HEK293 (cell line): ENCODE data around the gene ARGLU1.

Experiments used
- CTCF ChIA-PET: fragments of 350-600 bp; formaldehyde crosslinking; extraction: SDS; loops from one replicate; lab custom pipeline; 2021; ENCODE audit warnings: antibody characterized with exemption; lab: Yijun Ruan, JAX
- POLR2A ChIA-PET: fragments of 300-600 bp; formaldehyde crosslinking; extraction: SDS; loops from one replicate; lab custom pipeline; 2020; ENCODE audit warnings: antibody characterized with exemption, inconsistent platforms; lab: Yijun Ruan, JAX
- H3K27ac ChIP-seq: fragments of 200-500 bp; sonication (Bioruptor generic); 2 replicates; pipeline ENCODE4 v1.5.1; 2014; ENCODE audit warnings: low read depth, low read length, control low read depth, inconsistent platforms; ENCODE audit errors: extremely low read depth
- H3K36me3 ChIP-seq, 2 experiments: fragments of 200-500 bp in 1 of 2; sonication (Bioruptor generic) in 1 of 2; 1 replicate in 1 of 2; 2 replicates in 1 of 2; pipeline ENCODE4 v1.5.1; 2014 to 2017; ENCODE audit warnings: inconsistent platforms in 2 of 2, low read length in 2 of 2; ENCODE audit not compliant: control insufficient read depth in 2 of 2, insufficient read depth in 1 of 2
- H3K4me1 ChIP-seq: fragments of 200-500 bp; sonication (Bioruptor generic); 2 replicates; pipeline ENCODE4 v1.5.1; 2014; ENCODE audit warnings: mild to moderate bottlenecking, low read length, inconsistent platforms; ENCODE audit not compliant: control insufficient read depth, insufficient read depth
- H3K4me3 ChIP-seq: 2 replicates; pipeline ENCODE4 v1.5.1; 2011; ENCODE audit warnings: low read depth, mild to moderate bottlenecking, control low read depth, low read length, moderate library complexity
- H3K9me3 ChIP-seq: fragments of 200-500 bp; sonication (Bioruptor generic); 2 replicates; pipeline ENCODE4 v1.5.1; 2014; ENCODE audit warnings: low read depth, low read length, inconsistent platforms; ENCODE audit not compliant: control insufficient read depth, insufficient read depth
- BCL11A ChIP-seq: fragments of 450-650 bp; formaldehyde crosslinking; IDR thresholded peaks from 2 replicates; pipeline ENCODE4 v1.5.1; 2016; ENCODE audit warnings: low read depth, missing biosample characterization, missing genetic modification characterization
- GLI4 ChIP-seq: fragments of 450-650 bp; formaldehyde crosslinking; IDR thresholded peaks from 2 replicates; pipeline ENCODE4 v1.5.1; 2016; ENCODE audit warnings: missing biosample characterization, missing genetic modification characterization
- HOXA7 ChIP-seq: sonication (generic); formaldehyde crosslinking; IDR thresholded peaks from 2 replicates; pipeline ENCODE4 v1.8.1; 2022; ENCODE audit warnings: missing genetic modification reagents, borderline replicate concordance
- HOXD13 ChIP-seq: sonication (generic); formaldehyde crosslinking; IDR thresholded peaks from 2 replicates; pipeline ENCODE4 v1.8.0; 2022; ENCODE audit warnings: missing genetic modification reagents, borderline replicate concordance
- KLF7 ChIP-seq: fragments of 450-650 bp; formaldehyde crosslinking; IDR thresholded peaks from 2 replicates; pipeline ENCODE4 v1.5.1; 2016; ENCODE audit warnings: missing biosample characterization, missing genetic modification characterization, borderline replicate concordance
- REPIN1 ChIP-seq: fragments of 450-650 bp; formaldehyde crosslinking; IDR thresholded peaks from 2 replicates; pipeline ENCODE4 v1.5.1; 2017; ENCODE audit warnings: missing biosample characterization, missing genetic modification characterization, low read depth
- ZFP69B ChIP-seq: fragments of 450-650 bp; formaldehyde crosslinking; IDR thresholded peaks from 2 replicates; pipeline ENCODE4 v1.5.1; 2016; ENCODE audit warnings: missing biosample characterization, missing genetic modification characterization
- ZNF211 ChIP-seq: fragments of 450-650 bp; formaldehyde crosslinking; IDR thresholded peaks from 2 replicates; pipeline ENCODE4 v1.5.1; 2016; ENCODE audit warnings: low read depth, missing biosample characterization, missing genetic modification characterization
- ZNF214 ChIP-seq: fragments of 450-650 bp; formaldehyde crosslinking; IDR thresholded peaks from 2 replicates; pipeline ENCODE4 v1.5.1; 2017; ENCODE audit warnings: missing biosample characterization, mild to moderate bottlenecking, missing genetic modification characterization, borderline replicate concordance
- ZNF394 ChIP-seq: fragments of 450-650 bp; formaldehyde crosslinking; IDR thresholded peaks from 2 replicates; pipeline ENCODE4 v1.5.1; 2016; ENCODE audit warnings: missing biosample characterization, missing genetic modification characterization, mild to moderate bottlenecking, moderate library complexity, borderline replicate concordance
- ZNF530 ChIP-seq: fragments of 450-650 bp; formaldehyde crosslinking; IDR thresholded peaks from 2 replicates; pipeline ENCODE4 v1.5.1; 2016; ENCODE audit warnings: low read depth, missing biosample characterization, missing genetic modification characterization
- ZNF664 ChIP-seq: fragments of 450-650 bp; formaldehyde crosslinking; IDR thresholded peaks from 2 replicates; pipeline ENCODE4 v1.5.1; 2016; ENCODE audit warnings: missing biosample characterization, missing genetic modification characterization
- ZSCAN30 ChIP-seq: fragments of 450-650 bp; IDR thresholded peaks from 2 replicates; pipeline ENCODE4 v1.5.1; 2018; ENCODE audit warnings: missing biosample characterization, mild to moderate bottlenecking, missing genetic modification characterization, moderate library complexity
- TF ChIP-seq, protein P1 (sequence below): fragments of 450-650 bp; formaldehyde crosslinking; IDR thresholded peaks from 2 replicates; pipeline ENCODE4 v1.5.1; 2016; ENCODE audit warnings: missing biosample characterization, missing genetic modification characterization
- TF ChIP-seq, protein P2 (sequence below): fragments of 450-650 bp; formaldehyde crosslinking; IDR thresholded peaks from 2 replicates; pipeline ENCODE4 v1.5.1; 2016; ENCODE audit warnings: missing biosample characterization, missing genetic modification characterization
- TF ChIP-seq, protein P3 (sequence below): fragments of 450-650 bp; formaldehyde crosslinking; IDR thresholded peaks from 2 replicates; pipeline ENCODE4 v1.5.0; 2017; ENCODE audit warnings: missing biosample characterization, missing genetic modification characterization, borderline replicate concordance
- TF ChIP-seq, protein P4 (sequence below): fragments of 450-650 bp; formaldehyde crosslinking; IDR thresholded peaks from 2 replicates; pipeline ENCODE4 v1.5.1; 2016; ENCODE audit warnings: missing biosample characterization, missing genetic modification characterization
- TF ChIP-seq, protein P5 (sequence below): fragments of 450-650 bp; formaldehyde crosslinking; IDR thresholded peaks from 2 replicates; pipeline ENCODE4 v1.5.1; 2016; ENCODE audit warnings: missing biosample characterization, missing genetic modification characterization
- TF ChIP-seq, protein P6 (sequence below): fragments of 450-650 bp; formaldehyde crosslinking; IDR thresholded peaks from 2 replicates; pipeline ENCODE4 v1.5.1; 2016; ENCODE audit warnings: missing biosample characterization, missing genetic modification characterization

The ARGLU1 gene

DNA sequence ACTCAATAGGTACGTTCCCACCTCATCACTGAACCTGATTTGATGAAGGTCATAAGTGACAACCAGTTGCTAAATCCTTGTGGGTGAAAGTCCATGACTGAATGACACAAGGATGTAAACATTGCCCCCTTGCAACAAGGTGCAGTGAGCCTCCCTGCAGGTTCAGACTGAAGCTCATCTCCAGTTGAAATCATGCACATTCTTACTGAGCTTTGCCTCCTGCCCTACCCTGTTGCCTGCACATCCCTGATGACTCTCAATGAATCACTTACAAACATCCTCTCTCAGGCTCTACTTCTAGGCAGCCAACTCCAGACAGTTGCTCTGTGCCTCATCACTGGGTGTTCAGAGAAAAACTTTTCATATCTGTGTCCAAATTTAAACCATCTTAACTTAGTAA is 42.5 kb upstream of the ARGLU1 start (continued):
- TF ChIP-seq GLI4 (tag by site-specific recombination) (no peak), REPIN1 (no peak), ZNF664 (tag by site-specific recombination) (no peak)
- TF ChIP-seq, protein P1, sequence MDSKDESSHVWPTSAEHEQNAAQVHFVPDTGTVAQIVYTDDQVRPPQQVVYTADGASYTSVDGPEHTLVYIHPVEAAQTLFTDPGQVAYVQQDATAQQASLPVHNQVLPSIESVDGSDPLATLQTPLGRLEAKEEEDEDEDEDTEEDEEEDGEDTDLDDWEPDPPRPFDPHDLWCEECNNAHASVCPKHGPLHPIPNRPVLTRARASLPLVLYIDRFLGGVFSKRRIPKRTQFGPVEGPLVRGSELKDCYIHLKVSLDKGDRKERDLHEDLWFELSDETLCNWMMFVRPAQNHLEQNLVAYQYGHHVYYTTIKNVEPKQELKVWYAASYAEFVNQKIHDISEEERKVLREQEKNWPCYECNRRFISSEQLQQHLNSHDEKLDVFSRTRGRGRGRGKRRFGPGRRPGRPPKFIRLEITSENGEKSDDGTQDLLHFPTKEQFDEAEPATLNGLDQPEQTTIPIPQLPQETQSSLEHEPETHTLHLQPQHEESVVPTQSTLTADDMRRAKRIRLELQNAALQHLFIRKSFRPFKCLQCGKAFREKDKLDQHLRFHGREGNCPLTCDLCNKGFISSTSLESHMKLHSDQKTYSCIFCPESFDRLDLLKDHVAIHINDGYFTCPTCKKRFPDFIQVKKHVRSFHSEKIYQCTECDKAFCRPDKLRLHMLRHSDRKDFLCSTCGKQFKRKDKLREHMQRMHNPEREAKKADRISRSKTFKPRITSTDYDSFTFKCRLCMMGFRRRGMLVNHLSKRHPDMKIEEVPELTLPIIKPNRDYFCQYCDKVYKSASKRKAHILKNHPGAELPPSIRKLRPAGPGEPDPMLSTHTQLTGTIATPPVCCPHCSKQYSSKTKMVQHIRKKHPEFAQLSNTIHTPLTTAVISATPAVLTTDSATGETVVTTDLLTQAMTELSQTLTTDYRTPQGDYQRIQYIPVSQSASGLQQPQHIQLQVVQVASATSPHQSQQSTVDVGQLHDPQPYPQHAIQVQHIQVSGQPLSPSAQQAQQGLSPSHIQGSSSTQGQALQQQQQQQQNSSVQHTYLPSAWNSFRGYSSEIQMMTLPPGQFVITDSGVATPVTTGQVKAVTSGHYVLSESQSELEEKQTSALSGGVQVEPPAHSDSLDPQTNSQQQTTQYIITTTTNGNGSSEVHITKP (tag by site-specific recombination), result no peak

DNA sequence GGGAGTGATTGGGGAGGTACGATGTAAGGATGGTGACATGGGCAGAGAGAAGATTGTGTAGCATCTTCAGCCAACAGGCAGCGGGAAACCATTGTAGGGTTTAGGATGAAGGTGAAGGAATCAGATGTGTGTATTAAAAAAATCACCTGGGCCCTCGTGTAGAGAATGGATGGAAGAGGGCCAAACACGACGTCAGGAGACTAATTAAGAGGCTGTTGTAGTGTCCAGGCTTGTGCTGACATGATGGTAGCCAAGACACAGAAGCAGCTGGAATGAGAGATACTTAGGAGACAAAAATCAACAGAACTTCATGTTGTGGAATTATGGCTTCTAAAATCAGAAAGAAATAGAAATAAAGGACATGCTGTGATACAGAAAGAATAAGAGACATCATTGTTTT is 41.2 kb upstream of the ARGLU1 start:
- POLR2A ChIA-PET, result no interaction called here
- H3K9me3 ChIP-seq, result no peaks in the 10 kb centered on the region
- CTCF ChIA-PET, result interaction anchor here (0.6 to 2.5 kb wide), 2 partner anchors 11 to 31 kb away, joined by 3 to 17 read pairs; no protein-coding TSS in a partner anchor

More for the DNA sequence above, 41.2 kb upstream of the ARGLU1 start:
- TF ChIP-seq, protein P2, sequence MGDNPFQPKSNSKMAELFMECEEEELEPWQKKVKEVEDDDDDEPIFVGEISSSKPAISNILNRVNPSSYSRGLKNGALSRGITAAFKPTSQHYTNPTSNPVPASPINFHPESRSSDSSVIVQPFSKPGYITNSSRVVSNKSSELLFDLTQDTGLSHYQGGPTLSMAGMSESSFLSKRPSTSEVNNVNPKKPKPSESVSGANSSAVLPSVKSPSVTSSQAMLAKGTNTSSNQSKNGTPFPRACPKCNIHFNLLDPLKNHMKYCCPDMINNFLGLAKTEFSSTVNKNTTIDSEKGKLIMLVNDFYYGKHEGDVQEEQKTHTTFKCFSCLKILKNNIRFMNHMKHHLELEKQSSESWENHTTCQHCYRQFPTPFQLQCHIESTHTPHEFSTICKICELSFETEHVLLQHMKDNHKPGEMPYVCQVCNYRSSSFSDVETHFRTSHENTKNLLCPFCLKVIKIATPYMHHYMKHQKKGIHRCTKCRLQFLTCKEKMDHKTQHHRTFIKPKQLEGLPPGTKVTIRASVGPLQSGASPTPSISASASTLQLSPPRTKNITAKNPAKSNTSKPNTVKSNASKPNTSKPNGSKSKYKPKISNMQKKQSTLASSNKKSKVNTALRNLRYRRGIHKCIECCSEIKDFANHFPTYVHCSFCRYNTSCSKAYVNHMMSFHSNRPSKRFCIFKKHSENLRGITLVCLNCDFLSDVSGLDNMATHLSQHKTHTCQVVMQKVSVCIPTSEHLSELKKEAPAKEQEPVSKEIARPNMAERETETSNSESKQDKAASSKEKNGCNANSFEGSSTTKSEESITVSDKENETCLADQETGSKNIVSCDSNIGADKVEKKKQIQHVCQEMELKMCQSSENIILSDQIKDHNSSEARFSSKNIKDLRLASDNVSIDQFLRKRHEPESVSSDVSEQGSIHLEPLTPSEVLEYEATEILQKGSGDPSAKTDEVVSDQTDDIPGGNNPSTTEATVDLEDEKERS, result no peak
- TF ChIP-seq, protein P3, sequence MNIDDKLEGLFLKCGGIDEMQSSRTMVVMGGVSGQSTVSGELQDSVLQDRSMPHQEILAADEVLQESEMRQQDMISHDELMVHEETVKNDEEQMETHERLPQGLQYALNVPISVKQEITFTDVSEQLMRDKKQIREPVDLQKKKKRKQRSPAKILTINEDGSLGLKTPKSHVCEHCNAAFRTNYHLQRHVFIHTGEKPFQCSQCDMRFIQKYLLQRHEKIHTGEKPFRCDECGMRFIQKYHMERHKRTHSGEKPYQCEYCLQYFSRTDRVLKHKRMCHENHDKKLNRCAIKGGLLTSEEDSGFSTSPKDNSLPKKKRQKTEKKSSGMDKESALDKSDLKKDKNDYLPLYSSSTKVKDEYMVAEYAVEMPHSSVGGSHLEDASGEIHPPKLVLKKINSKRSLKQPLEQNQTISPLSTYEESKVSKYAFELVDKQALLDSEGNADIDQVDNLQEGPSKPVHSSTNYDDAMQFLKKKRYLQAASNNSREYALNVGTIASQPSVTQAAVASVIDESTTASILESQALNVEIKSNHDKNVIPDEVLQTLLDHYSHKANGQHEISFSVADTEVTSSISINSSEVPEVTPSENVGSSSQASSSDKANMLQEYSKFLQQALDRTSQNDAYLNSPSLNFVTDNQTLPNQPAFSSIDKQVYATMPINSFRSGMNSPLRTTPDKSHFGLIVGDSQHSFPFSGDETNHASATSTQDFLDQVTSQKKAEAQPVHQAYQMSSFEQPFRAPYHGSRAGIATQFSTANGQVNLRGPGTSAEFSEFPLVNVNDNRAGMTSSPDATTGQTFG (tag by site-specific recombination), result no peak
- no peak for TF ChIP-seq KLF7
- TF ChIP-seq ZFP69B (tag by site-specific recombination), result no peak
- TF ChIP-seq BCL11A (tag by site-specific recombination), result no peak
- TF ChIP-seq ZNF214, result no peak
- TF ChIP-seq ZNF530 (tag by site-specific recombination), result no peak
- no peak for TF ChIP-seq HOXA7 (CRISPR knock-in tag)
- no peak for TF ChIP-seq GLI4 (tag by site-specific recombination)
- TF ChIP-seq, protein P4, sequence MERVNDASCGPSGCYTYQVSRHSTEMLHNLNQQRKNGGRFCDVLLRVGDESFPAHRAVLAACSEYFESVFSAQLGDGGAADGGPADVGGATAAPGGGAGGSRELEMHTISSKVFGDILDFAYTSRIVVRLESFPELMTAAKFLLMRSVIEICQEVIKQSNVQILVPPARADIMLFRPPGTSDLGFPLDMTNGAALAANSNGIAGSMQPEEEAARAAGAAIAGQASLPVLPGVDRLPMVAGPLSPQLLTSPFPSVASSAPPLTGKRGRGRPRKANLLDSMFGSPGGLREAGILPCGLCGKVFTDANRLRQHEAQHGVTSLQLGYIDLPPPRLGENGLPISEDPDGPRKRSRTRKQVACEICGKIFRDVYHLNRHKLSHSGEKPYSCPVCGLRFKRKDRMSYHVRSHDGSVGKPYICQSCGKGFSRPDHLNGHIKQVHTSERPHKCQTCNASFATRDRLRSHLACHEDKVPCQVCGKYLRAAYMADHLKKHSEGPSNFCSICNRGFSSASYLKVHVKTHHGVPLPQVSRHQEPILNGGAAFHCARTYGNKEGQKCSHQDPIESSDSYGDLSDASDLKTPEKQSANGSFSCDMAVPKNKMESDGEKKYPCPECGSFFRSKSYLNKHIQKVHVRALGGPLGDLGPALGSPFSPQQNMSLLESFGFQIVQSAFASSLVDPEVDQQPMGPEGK, result no peak
- TF ChIP-seq ZNF211 (tag by site-specific recombination), result no peak
- no peak for TF ChIP-seq ZSCAN30 (tag by site-specific recombination)
- TF ChIP-seq, protein P5, sequence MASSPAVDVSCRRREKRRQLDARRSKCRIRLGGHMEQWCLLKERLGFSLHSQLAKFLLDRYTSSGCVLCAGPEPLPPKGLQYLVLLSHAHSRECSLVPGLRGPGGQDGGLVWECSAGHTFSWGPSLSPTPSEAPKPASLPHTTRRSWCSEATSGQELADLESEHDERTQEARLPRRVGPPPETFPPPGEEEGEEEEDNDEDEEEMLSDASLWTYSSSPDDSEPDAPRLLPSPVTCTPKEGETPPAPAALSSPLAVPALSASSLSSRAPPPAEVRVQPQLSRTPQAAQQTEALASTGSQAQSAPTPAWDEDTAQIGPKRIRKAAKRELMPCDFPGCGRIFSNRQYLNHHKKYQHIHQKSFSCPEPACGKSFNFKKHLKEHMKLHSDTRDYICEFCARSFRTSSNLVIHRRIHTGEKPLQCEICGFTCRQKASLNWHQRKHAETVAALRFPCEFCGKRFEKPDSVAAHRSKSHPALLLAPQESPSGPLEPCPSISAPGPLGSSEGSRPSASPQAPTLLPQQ (tag by site-specific recombination), result no peak
- TF ChIP-seq ZNF394 (tag by site-specific recombination), result no peak
- no peak for TF ChIP-seq HOXD13 (CRISPR knock-in tag)
- TF ChIP-seq, protein P6, sequence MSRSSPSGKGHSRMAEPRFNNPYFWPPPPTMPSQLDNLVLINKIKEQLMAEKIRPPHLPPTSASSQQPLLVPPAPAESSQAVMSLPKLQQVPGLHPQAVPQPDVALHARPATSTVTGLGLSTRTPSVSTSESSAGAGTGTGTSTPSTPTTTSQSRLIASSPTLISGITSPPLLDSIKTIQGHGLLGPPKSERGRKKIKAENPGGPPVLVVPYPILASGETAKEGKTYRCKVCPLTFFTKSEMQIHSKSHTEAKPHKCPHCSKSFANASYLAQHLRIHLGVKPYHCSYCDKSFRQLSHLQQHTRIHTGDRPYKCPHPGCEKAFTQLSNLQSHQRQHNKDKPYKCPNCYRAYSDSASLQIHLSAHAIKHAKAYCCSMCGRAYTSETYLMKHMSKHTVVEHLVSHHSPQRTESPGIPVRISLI, result no peak
- Histone ChIP-seq H3K27ac (no peak overlapping the region), H3K4me1 (no peaks in the 10 kb centered on the region), H3K36me3 (no peaks in the 10 kb centered on the region), H3K4me3 (no peak overlapping the region)
